Keratinocyte (primary cell): ENCODE measurements around the gene S100B.

Source experiments
- CTCF ChIP-seq, 3 experiments: IDR thresholded peaks in 1 of 3; conservative IDR thresholded peaks in 1 of 3; optimal IDR thresholded peaks in 1 of 3; 2 replicates in 2 of 3; 3 replicates in 1 of 3; pipeline versions ENCODE3 to v1.5.1; 2011; ENCODE audit warnings: low read length in 3 of 3, mild to moderate bottlenecking in 3 of 3, moderate library complexity in 2 of 3, control low read depth in 1 of 3, inconsistent platforms in 1 of 3; ENCODE audit not compliant: insufficient read depth in 2 of 3; ENCODE audit errors: extremely low read depth in 1 of 3
- EZH2 ChIP-seq: IDR thresholded peaks from one replicate; pipeline ENCODE4 v1.6.1; 2012; ENCODE audit warnings: inconsistent platforms, mild to moderate bottlenecking, low read length, moderate library complexity

GRCh38 chr21:46627726-46628125, 22.8 kb upstream of the S100B start:
- TF ChIP-seq CTCF (optimal IDR thresholded peaks at IDR 0.05 in 1 of 3, IDR thresholded peaks at IDR 0.05 in 1 of 3, conservative IDR thresholded peaks at IDR 0.05 in 1 of 3; ENCODE audit: extremely low read depth in 1 of 3, insufficient read depth in 2 of 3, low read length in 3 of 3) (no peak), EZH2 (no peak)
